ENCODE results near the gene AGBL5. TPM values are rescaled to one million over a fixed set of nuclear protein-coding genes. Genes with fewer than 3 reads are reported as not detected.
"Not testable (repeated sequence)": the region's sequence is repeated elsewhere in the genome, so short reads cannot be mapped to it uniquely, and the experiment has no call there.

AGBL5 gene
- total and polyA plus RNA-seq, 5 donors = 5.9 to 12.4 (median 11.0) TPM

DNA sequence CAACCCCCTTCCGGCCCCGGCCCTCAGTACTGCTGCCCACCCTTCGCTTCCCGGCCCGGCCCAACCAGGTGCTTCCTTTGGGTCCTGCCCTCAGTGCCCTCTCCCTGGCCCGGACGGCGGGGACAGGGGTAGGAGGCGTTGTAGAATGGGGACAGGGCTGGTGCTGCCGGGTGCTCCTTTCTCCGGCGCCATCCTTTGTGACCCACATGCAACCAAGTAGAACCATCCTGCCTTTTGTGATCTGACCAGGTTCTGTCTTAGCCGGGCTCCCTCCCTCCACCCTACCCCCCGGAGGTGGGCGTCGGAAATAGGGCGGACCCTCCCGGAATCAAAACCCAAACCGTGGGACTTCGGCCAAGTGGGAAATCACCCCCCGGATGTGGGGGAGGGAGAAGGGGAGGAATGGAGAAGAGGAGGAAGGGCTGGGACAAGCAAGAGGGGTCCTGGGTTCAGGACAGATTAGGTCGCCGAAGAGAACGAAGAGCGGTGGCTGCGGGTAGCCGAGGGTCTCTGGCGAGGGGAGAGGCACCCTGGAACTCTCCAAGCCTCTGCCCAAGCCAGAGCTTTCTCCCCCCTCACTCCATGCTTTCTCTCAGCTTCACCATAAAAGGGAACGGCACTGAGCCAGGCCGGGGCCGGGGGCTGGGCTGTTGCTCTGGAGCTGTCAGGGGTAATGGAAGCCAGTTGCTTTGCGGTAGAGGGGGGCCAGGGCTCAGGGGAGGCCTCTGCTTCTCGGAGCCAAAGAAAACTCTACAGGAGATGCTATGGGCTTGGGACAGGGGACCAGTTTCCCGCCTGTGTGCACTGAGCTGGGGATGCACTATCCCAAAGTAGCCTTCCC, 20.7 kb downstream of the AGBL5 start:
- DNase-seq = peak; percentile 73 to 94 (median 93)
- WGBS = 2% methylated on average over 34 of the region's 34 CpGs

GRCh38 chr2:27072920-27073319, 21.5 kb downstream of the AGBL5 start:
- 48% methylated on average over 5 of the region's 5 CpGs for WGBS
- no peak for ATAC-seq
- no peaks in the 10 kb centered on the region for H3K9me3 ChIP-seq (ENCODE audit: control insufficient read depth, low read length)
- H3K4me3 ChIP-seq (ENCODE audit: low read length) = no peak overlapping the region
- H3K4me1 ChIP-seq (ENCODE audit: control insufficient read depth, insufficient read depth, low read length) = peaks cover 6% of the 10 kb centered on the region
- DNase-seq = no peak
- intact Hi-C loops (cut with DNase I) = no loop called here
- peak overlapping the region; percentile 76 for H3K27ac ChIP-seq (ENCODE audit: low read length)
- H3K27me3 ChIP-seq (ENCODE audit: control insufficient read depth, insufficient read depth) = no peaks in the 10 kb centered on the region

More for the DNA sequence above, 20.7 kb downstream of the AGBL5 start:
- Histone ChIP-seq H3K27me3 (ENCODE audit: control insufficient read depth, insufficient read depth) (no peaks in the 10 kb centered on the region), H3K9me3 (ENCODE audit: control insufficient read depth, low read length) (no peaks in the 10 kb centered on the region), H3K27ac (ENCODE audit: low read length) (peak overlapping the region; percentile 76), H3K4me1 (ENCODE audit: control insufficient read depth, insufficient read depth, low read length) (peaks cover 6% of the 10 kb centered on the region), H3K4me3 (ENCODE audit: low read length) (peak overlapping the region; percentile 68)
- ATAC-seq = peak; percentile 39 to 53
- intact Hi-C loops (cut with DNase I) = no loop called here

- peak overlapping the region; percentile 75 for H3K27ac ChIP-seq (ENCODE audit: low read length)
- intact Hi-C loops (cut with DNase I) = no loop called here
- peak in 1 of 3 donors; percentile 23 for DNase-seq
- H3K27me3 ChIP-seq (ENCODE audit: control insufficient read depth, insufficient read depth) = no peaks in the 10 kb centered on the region
- no peak overlapping the region for H3K4me3 ChIP-seq (ENCODE audit: low read length)
- H3K9me3 ChIP-seq (ENCODE audit: control insufficient read depth, low read length) = no peaks in the 10 kb centered on the region
- 15% methylated on average over 2 of the region's 2 CpGs for WGBS
- H3K4me1 ChIP-seq (ENCODE audit: control insufficient read depth, insufficient read depth, low read length) = peaks cover 4% of the 10 kb centered on the region
- ATAC-seq = no peak
These were observed 22.3 kb downstream of the AGBL5 start for GRCh38 chr2:27073782-27074181.

DNA sequence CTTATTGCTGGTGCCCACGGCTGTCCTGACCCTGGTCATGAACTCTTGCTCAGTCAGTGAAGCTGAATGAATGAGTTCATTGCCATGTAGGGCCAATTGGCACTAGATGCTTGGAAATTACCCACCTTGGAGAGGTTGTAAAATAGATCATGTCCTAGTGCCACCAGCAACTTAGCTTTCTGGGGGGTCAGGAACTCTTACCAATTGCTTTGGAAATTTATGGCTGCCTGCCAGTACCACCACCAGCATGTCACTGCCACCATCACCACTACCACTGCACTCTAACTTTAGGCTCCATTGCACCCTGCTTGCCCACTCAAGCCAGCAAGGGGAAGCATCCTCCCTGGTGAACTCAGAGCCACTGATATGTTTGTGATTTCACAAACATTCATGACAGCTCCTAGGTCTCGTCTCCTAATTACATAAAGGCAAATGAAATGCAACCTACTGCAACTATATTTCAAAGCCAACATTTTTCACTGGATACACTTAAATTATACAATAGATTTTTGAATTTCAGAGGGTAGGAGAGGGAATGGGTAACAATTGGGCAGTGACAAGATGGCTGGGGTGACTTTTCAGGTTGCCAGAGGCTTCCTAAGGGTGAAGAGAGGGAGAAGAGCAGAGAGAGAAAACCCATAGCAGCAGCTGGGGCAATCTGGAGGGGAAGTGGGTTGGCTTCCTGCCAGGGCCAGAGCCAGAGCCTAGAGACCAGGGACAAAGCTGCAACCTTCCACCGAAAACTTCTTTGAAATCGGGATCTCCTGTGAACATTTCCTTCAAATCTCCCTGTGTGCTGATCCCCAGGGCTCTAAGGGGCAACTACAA, 23.5 kb downstream of the AGBL5 start:
- Histone ChIP-seq H3K4me1 (ENCODE audit: control insufficient read depth, insufficient read depth, low read length) (no peaks in the 10 kb centered on the region), H3K27me3 (ENCODE audit: control insufficient read depth, insufficient read depth) (no peaks in the 10 kb centered on the region), H3K4me3 (ENCODE audit: low read length) (no peak overlapping the region), H3K9me3 (ENCODE audit: control insufficient read depth, low read length) (no peaks in the 10 kb centered on the region), H3K27ac (ENCODE audit: low read length) (no peak overlapping the region)
- 36% methylated on average over 4 of the region's 4 CpGs for WGBS
- peak; percentile 53 to 87 (median 84) for DNase-seq
- no peak for ATAC-seq
- intact Hi-C loops (cut with DNase I) = no loop called here

DNA sequence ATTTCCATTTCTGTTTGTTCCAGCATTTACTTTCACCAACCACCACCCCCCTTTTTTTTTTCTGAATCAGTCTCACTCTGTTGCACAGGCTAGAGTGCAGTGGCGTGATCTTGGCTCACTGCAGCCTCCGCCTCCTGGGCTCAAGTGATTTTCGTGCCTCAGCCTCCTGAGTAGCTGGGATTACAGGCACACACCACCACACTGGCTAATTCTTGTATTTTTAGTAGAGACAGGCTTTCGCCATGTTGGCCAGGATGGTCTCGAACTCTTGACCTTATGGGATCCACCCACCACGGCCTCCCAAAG, 24.1 kb downstream of the AGBL5 start:
- H3K4me1 ChIP-seq (ENCODE audit: control insufficient read depth, insufficient read depth, low read length); H3K4me3 ChIP-seq (ENCODE audit: low read length); H3K27me3 ChIP-seq (ENCODE audit: control insufficient read depth, insufficient read depth); ATAC-seq; H3K9me3 ChIP-seq (ENCODE audit: control insufficient read depth, low read length); H3K27ac ChIP-seq (ENCODE audit: low read length); intact Hi-C loops (cut with DNase I): not testable (repeated sequence)
- peak in 1 of 3 donors; percentile 49 for DNase-seq
- WGBS = 73% methylated on average over 6 of the region's 6 CpGs

GRCh38 chr2:27076323-27076722, 24.9 kb downstream of the AGBL5 start:
- Histone ChIP-seq H3K27ac (ENCODE audit: low read length) (no peak overlapping the region), H3K4me3 (ENCODE audit: low read length) (no peak overlapping the region), H3K9me3 (ENCODE audit: control insufficient read depth, low read length) (no peaks in the 10 kb centered on the region), H3K27me3 (ENCODE audit: control insufficient read depth, insufficient read depth) (no peaks in the 10 kb centered on the region), H3K4me1 (ENCODE audit: control insufficient read depth, insufficient read depth, low read length) (peaks cover 4% of the 10 kb centered on the region)
- ATAC-seq = no peak
- no peak for DNase-seq
- intact Hi-C loops (cut with DNase I) = no loop called here
- WGBS = 83% methylated on average over 4 of the region's 4 CpGs

- intact Hi-C loops (cut with DNase I) = no loop called here
- no peaks in the 10 kb centered on the region for H3K9me3 ChIP-seq (ENCODE audit: control insufficient read depth, low read length)
- peaks cover 4% of the 10 kb centered on the region for H3K4me1 ChIP-seq (ENCODE audit: control insufficient read depth, insufficient read depth, low read length)
- H3K4me3 ChIP-seq (ENCODE audit: low read length) = no peak overlapping the region
- ATAC-seq = no peak
- no peak overlapping the region for H3K27ac ChIP-seq (ENCODE audit: low read length)
- H3K27me3 ChIP-seq (ENCODE audit: control insufficient read depth, insufficient read depth) = no peaks in the 10 kb centered on the region
- peak in 1 of 3 donors; percentile 39 for DNase-seq
- WGBS = 69% methylated on average over 7 of the region's 7 CpGs
These were observed 25.8 kb downstream of the AGBL5 start for GRCh38 chr2:27077231-27077630.

GRCh38 chr2:27078267-27079194, 27.1 kb downstream of the AGBL5 start, which contains the start of gene EMILIN1:
EMILIN1 (plus strand) TSS chr2:27078615; CDS start chr2:27079066, 451 bp downstream.
- ATAC-seq = peak; percentile 69 to 81
- intact Hi-C loops (cut with DNase I) = no loop called here

DNA sequence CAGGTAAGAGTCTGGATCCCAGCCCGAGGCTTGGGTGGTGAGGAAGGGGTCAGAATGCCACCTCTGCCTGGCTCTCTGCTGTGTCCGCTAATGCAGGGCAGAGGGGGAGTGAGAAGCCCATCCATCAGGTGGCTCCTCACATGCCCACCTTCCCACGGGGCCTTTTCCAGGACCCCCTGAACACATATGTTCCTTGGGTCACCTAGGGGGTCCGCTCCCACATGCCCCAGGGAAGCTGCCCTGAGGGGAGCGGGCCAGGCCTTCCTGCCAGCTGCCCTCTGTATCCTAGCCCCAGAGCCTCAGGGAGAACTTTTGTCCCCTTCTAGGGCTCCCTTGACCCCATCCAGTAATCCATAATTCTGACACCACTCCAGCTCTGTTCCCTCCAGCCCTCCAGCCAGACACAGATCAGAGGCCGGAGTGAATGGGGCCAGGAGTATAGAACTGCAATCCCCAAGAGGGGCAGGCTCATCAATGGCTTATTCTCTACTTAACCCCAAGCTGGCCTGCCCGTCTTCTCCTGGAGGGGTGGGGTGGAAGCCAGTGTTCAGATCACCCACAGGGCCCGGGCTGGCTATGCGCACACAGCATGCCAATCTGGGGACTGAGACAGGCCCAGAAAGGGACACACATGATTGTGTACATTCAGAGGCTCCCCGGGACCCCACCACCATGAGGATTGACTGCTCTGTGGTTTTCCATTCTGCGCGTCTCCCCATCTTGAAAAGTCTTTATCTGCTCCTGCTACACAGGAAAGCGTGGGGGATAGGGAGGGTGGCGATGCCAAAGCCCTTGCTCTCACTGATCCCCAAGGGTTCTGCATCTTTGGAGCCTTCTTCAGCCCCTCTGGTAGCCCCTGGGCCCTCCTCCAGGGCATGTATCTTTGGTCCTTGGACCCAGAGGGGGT, 28.0 kb downstream of the AGBL5 start:
- 49% methylated on average over 14 of the region's 14 CpGs for WGBS
- ATAC-seq = no peak
- no peaks in the 10 kb centered on the region for H3K27me3 ChIP-seq (ENCODE audit: control insufficient read depth, insufficient read depth)
- H3K9me3 ChIP-seq (ENCODE audit: control insufficient read depth, low read length) = no peaks in the 10 kb centered on the region
- intact Hi-C loops (cut with DNase I) = loop anchor here in 3 of 4 donors (10.0 kb wide), 2 partner anchors 45 to 115 kb away; partner anchors contain the start of gene TMEM214 (in 2 of the 3)
- peak overlapping the region; percentile 65 for H3K27ac ChIP-seq (ENCODE audit: low read length)
- DNase-seq = peak in 1 of 3 donors; percentile 63
- peak overlapping the region; percentile 57 for H3K4me3 ChIP-seq (ENCODE audit: low read length)
- H3K4me1 ChIP-seq (ENCODE audit: control insufficient read depth, insufficient read depth, low read length) = peaks cover 4% of the 10 kb centered on the region

More at GRCh38 chr2:27078267-27079194, 27.1 kb downstream of the AGBL5 start, which contains the start of gene EMILIN1:
- DNase-seq = peak; percentile 90 to 96 (median 95)
- Histone ChIP-seq H3K27ac (ENCODE audit: low read length) (peak within 1 kb of the TSS; percentile 65), H3K27me3 (ENCODE audit: control insufficient read depth, insufficient read depth) (no peaks in the 10 kb centered on the region), H3K4me3 (ENCODE audit: low read length) (peak within 1 kb of the TSS; percentile 57), H3K4me1 (ENCODE audit: control insufficient read depth, insufficient read depth, low read length) (peaks cover 4% of the 10 kb centered on the region), H3K9me3 (ENCODE audit: control insufficient read depth, low read length) (no peaks in the 10 kb centered on the region)
- WGBS = 28% methylated on average over 41 of the region's 41 CpGs

Measured in right cardiac atrium (tissue), 5 donors.